Erythroblast (primary cell): ENCODE results near the gene TTC24.

Experiments
- DNase-seq, 2 experiments: peaks; one replicate each; lab custom pipeline; 2025; lab: John Stamatoyannopoulos, UW
- GATA1 ChIP-seq: IDR thresholded peaks from 2 replicates; pipeline ENCODE4 v1.6.1; 2011; ENCODE audit warnings: low read depth, mild to moderate bottlenecking, control low read depth, low read length, moderate library complexity
- POLR2A ChIP-seq: IDR thresholded peaks from 2 replicates; pipeline ENCODE4 v1.6.1; 2011; ENCODE audit warnings: mild to moderate bottlenecking, low read length

TTC24 gene

DNA sequence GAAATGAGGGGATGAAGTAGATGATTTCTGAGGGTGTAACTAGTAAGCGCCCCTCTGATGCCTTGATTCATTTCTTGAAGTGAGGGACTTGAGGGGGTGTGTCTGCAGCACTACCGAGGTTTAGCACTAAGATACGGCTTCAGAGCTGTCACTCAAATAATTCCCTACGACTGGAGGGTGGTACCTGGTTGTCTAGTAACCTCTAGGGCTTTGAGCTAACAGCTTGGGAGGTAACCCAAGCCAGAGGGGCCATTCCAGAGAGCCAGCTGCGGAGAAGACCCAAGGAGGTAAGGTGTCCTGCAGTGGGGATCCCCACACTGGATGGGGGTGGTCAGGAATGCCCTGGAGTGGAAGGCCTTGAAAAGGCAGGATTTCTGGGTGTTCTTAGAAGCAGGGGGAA lies at the start of gene TTC24:
Gene TTC24 (plus strand): TSS at position 252 of the 400 bp plus-strand sequence. CDS start 1,642 bp downstream, outside the sequence.
- DNase-seq: no peak
- no peak for TF ChIP-seq GATA1
- no peak for TF ChIP-seq POLR2A

GRCh38 chr1:156530006-156530405 lies 49.5 kb upstream of the TTC24 start:
- TF ChIP-seq POLR2A (no peak), GATA1 (no peak)
- no peak for DNase-seq

DNA sequence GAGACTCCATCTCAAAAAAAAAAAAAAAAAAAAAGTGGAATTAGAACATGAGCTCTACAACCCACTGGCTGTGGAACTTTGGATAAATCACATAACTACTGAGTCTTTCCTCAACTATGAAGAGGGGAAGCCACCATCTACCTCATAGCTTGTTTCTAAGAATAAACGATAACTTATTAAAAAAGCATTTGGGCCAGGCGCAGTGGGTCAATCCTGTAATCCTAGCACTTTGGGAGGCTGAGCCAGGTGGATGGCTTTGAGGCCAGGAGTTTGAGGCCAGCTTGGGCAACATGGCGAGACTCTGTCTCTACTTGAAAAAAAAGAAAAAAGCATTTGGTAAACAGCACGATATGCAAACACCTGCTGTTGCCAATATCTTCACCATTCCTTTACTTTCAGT lies 47.1 kb upstream of the TTC24 start:
- DNase-seq: no peak
- TF ChIP-seq POLR2A (no peak), GATA1 (no peak)

DNA sequence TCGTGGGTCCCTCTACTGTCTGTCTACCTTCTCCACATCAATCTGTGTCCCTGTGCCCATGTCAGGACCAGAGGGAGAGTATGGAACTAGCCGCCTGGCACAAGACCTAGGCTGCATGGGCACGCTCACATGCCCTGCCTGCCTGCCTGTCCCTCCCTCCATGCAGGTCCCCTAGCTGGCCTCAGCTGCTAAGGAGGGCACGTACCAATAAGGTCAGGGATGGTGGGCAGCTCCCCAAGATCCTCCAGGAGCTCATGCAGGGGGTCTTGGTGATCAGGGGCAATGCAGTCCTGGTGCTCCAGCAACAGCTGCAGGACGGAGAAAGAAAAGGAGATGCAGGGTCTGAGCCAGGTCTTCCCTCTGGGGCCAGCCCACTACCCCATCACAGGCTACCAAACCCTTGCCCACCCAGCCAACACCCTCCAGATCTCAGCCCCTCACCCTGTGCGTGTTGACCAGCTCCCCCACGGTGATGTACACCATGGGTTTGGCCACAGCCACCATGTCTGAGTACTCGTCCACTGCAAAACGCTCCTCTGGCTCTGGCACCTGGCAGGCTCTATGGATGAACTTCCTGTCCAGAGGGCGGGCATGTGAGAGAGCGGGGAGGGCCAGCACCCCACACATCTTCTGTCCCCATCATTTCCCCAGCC lies 45.8 kb upstream of the TTC24 start:
- no peak for TF ChIP-seq GATA1
- TF ChIP-seq POLR2A: no peak
- DNase-seq: no peak

GRCh38 chr1:156534424-156535060 lies 45.0 kb upstream of the TTC24 start:
- TF ChIP-seq GATA1: no peak
- no peak for TF ChIP-seq POLR2A

DNA sequence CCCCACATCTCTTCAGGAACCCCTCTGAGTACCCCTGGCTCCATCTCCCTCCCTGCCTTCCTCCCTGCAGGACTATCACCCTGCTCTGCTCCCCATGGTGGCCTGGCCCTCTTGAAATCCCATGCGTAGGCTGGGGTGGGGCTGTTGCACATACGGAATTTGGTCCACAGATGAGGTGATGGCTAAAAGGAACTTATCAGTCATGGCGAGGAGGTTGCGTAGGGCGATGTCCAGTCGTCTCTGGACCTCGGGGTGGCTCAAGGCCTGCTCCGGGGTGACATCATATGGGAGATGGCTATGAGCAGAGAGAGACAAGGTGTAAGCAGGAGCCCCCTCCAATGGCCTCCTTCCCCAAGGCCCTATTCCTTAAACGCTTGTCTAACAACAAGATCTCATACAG lies 42.5 kb upstream of the TTC24 start:
- DNase-seq: no peak
- no peak for TF ChIP-seq GATA1
- TF ChIP-seq POLR2A: no peak

More at GRCh38 chr1:156534424-156535060, 45.0 kb upstream of the TTC24 start:
- no peak for DNase-seq

- DNase-seq: no peak
- TF ChIP-seq GATA1: no peak
- no peak for TF ChIP-seq POLR2A
These were observed 40.6 kb upstream of the TTC24 start for GRCh38 chr1:156538711-156539440.

GRCh38 chr1:156539818-156540355 lies 39.6 kb upstream of the TTC24 start:
- no peak for DNase-seq
- TF ChIP-seq GATA1: no peak
- no peak for TF ChIP-seq POLR2A

DNA sequence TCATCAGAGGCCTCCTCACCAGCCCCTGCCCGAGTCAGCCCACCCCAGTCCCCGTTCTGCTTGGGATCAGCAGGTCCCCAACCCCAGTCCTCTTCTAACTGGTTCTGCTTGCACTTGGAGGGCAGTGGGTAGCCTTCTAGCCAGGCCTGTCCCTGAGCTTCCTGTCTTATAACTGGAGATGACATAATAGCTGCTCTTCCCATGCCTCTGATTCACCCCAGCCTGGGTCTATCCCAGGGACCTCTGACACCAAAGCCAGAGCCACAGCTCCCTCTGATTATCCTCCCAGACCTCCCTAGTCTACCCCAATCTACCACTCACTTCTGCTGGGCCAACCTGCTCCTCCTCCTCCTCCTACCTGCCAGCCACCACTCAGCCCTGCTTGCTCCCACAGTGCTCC lies 38.6 kb upstream of the TTC24 start:
- DNase-seq: no peak
- TF ChIP-seq GATA1 (no peak), POLR2A (no peak)

DNA sequence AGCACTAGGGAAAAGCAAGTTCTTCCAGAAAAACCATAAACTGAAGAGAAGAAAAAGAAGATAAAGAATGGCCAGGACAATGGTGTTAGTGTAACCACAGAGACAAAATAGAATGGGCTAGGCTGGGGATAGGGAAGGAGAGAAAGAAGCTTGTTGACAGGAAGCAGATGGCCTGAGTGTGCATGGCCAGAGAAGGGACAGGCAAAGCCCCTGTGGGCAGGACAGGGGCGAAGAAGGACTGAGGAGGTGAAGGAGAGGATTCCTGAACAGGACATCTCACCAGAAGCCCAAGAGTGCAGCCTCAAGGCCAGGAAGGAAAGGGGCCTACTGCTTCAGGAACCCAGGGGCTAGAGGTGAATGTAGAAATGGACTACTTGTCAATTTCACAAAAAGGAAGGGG lies 36.5 kb upstream of the TTC24 start:
- no peak for DNase-seq
- TF ChIP-seq POLR2A: no peak
- no peak for TF ChIP-seq GATA1

- TF ChIP-seq POLR2A (no peak), GATA1 (no peak)
These were observed 34.9 kb upstream of the TTC24 start for GRCh38 chr1:156544592-156545102.

DNA sequence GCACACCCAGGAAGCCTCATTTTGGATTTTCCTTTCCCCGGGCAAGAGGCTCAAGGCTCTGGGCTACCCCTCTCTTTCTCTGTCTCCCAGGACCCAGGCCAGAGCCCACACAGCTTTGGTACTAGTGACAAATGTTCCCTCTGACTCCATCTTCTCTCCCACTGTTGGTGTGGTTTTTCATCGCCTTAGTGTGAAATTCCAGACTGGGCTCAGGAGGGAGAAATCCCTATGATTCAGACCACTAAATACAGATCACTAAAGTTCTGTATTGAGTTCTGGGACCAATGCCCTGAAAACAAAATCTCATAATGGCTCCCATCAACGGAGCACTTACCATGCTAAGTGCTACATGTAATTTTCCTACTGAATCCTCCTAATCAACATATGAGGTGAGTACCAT lies 33.3 kb upstream of the TTC24 start:
- no peak for TF ChIP-seq GATA1
- no peak for TF ChIP-seq POLR2A
- DNase-seq: no peak

More at GRCh38 chr1:156544592-156545102, 34.9 kb upstream of the TTC24 start:
- DNase-seq: no peak

DNA sequence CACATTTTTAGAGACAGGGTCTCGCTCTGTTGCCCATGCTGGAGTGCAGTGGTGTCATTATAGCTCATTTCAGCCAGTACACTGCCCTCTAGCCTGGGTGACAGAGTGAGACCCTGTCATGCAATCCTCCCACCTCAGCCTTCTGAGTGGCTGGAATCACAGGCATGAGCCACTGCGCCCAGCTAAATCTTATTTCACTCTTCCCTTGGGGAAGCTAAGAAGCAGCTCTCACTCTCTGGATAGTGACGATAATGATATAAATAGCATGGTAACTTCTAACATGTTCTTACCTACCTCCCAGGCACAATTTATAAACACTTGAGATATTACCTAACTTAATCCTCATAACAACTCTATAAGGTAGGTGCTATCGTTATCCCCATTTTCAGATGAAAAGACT lies 32.1 kb upstream of the TTC24 start:
- TF ChIP-seq GATA1 (no peak), POLR2A (no peak)
- DNase-seq: no peak
